Measurements from ENCODE around the gene CHEK2.

CHEK2 gene

DNA sequence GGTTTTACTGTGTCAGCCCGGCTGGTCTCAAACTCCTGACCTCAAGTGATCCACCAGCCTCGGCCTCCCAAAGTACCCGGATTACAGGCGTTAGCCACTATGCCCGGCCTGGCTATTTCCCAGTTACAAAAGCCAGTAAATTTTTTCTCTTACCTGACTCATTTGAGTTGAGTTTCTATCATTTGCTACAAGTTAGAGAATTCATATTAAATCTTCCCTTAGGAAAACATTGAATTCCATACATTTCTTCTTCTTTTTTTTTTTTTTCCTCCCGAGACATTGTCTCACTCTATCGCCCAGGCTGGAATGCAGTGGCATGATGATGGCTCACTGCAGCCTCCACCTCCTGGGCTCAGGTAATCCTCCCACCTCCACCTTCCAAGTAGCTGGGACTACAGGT, 26.0 kb downstream of the CHEK2 start:
- no peak for DNase-seq (ENCODE audit: extremely low spot score)
- TF ChIP-seq, protein P1, sequence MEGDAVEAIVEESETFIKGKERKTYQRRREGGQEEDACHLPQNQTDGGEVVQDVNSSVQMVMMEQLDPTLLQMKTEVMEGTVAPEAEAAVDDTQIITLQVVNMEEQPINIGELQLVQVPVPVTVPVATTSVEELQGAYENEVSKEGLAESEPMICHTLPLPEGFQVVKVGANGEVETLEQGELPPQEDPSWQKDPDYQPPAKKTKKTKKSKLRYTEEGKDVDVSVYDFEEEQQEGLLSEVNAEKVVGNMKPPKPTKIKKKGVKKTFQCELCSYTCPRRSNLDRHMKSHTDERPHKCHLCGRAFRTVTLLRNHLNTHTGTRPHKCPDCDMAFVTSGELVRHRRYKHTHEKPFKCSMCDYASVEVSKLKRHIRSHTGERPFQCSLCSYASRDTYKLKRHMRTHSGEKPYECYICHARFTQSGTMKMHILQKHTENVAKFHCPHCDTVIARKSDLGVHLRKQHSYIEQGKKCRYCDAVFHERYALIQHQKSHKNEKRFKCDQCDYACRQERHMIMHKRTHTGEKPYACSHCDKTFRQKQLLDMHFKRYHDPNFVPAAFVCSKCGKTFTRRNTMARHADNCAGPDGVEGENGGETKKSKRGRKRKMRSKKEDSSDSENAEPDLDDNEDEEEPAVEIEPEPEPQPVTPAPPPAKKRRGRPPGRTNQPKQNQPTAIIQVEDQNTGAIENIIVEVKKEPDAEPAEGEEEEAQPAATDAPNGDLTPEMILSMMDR (IDR thresholded peaks at IDR 0.05; ENCODE audit: control extremely low read depth, extremely low read depth, low read depth, missing control alignments): no peak
- ChIA-PET POLR2A (interaction anchor here (0.6 to 0.9 kb wide), 2 partner anchors 14 to 100 kb away, joined by 4 to 9 read pairs; no protein-coding TSS in a partner anchor), CTCF (no interaction called here)

DNA sequence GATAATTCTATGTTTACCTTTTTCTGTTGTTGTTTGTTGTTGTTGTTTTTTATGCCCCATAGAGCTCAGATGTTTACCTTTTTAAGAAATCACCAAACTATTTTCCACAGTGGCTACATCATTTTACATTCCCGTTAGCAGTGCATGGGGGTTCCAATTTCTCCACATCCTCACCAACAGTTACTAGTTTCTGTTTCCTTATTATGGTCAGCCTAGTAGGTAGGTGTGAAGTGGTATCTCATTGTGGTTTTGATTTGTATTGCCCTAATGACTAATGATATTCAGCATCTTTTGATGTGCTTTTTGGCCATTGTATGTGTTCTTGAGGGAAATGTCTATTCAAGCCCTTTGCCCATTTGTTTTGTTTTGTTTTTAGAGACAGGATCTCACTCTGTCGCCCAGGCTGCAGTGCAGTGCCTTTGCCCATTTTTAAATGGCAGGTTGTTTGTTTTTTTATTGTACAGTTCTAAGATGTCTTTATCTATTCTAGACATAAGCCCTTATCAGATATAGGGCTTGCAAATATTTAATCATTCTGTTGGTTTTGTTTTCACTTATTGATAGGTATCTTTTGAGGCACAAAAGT, 27.5 kb downstream of the CHEK2 start:
- TF ChIP-seq, protein P1 (IDR thresholded peaks at IDR 0.05; ENCODE audit: control extremely low read depth, extremely low read depth, low read depth, missing control alignments): no peak
- CTCF ChIA-PET: interaction anchor here (0.9 kb wide), 1 partner anchor 14 kb away, joined by 3 read pairs; no protein-coding TSS in a partner anchor

GRCh38 chr22:28711820-28712777, 29.5 kb downstream of the CHEK2 start:
- TF ChIP-seq, protein P1 (IDR thresholded peaks at IDR 0.05; ENCODE audit: control extremely low read depth, extremely low read depth, low read depth, missing control alignments): no peak
- POLR2A ChIA-PET: no interaction called here
- CTCF ChIA-PET: no interaction called here
- no peak for DNase-seq (ENCODE audit: extremely low spot score)

More for the DNA sequence above, 27.5 kb downstream of the CHEK2 start:
- POLR2A ChIA-PET: no interaction called here
- DNase-seq (ENCODE audit: extremely low spot score): no peak

DNA sequence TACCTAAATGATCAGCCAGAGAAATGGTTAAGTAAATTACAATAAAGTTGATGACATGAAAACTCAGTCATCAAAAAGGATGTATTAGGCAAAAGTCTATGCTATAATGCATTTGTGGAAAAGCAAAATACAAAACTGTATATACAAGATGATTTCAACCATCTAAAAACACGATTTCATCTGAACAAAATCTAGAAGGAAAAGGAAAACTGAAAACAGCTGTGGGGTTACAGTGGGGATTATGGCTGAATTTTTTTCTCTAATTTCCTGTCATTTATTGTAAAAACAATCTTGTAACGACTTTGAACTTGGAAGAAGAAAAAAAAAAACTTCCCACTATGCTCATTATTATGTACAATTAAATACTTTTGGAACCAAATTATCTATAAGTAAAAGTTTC, 30.3 kb downstream of the CHEK2 start:
- TF ChIP-seq, protein P1 (IDR thresholded peaks at IDR 0.05; ENCODE audit: control extremely low read depth, extremely low read depth, low read depth, missing control alignments): no peak
- ChIA-PET CTCF (no interaction called here), POLR2A (no interaction called here)
- DNase-seq (ENCODE audit: extremely low spot score): no peak

GRCh38 chr22:28710576-28711191, 30.9 kb downstream of the CHEK2 start:
- ChIA-PET CTCF (interaction anchor here (0.7 to 1.9 kb wide), 3 partner anchors 9 to 119 kb away, joined by 3 to 5 read pairs (median 3); no protein-coding TSS in a partner anchor), POLR2A (interaction anchor here (1.0 kb wide), 1 partner anchor 30 kb away, joined by 3 read pairs; no protein-coding TSS in a partner anchor)
- TF ChIP-seq, protein P1 (IDR thresholded peaks at IDR 0.05; ENCODE audit: control extremely low read depth, extremely low read depth, low read depth, missing control alignments): no peak
- no peak for DNase-seq (ENCODE audit: extremely low spot score)

- POLR2A ChIA-PET: interaction anchor here (1.0 kb wide), 1 partner anchor 31 kb away, joined by 3 read pairs; no protein-coding TSS in a partner anchor
These were observed 31.5 kb downstream of the CHEK2 start for GRCh38 chr22:28710107-28710506.

More at GRCh38 chr22:28710107-28710506, 31.5 kb downstream of the CHEK2 start:
- no peak for DNase-seq (ENCODE audit: extremely low spot score)
- CTCF ChIA-PET: interaction anchor here (0.7 to 1.9 kb wide), 6 partner anchors 9 to 329 kb away, joined by 3 to 5 read pairs (median 3); no protein-coding TSS in a partner anchor
- TF ChIP-seq, protein P1 (IDR thresholded peaks at IDR 0.05; ENCODE audit: control extremely low read depth, extremely low read depth, low read depth, missing control alignments): no peak

Data from GM10248 (cell line).